HL-60 (cell line): Measurements from ENCODE around the gene SCN4A.
"Not testable (repeated sequence)": the region's sequence is repeated elsewhere in the genome, so short reads cannot be mapped to it uniquely, and the experiment has no call there.

Source experiments
- DNase-seq, 2 experiments: peaks; one replicate each; pipeline ENCODE4 v3.0.0-alpha.2; 2010 to 2020; ENCODE audit warnings: low read depth in 1 of 2, low spot score in 1 of 2
- H3K27ac ChIP-seq: fragments of 250-450 bp; sonication (Bioruptor Pico); replicated peaks from 2 replicates; pipeline ENCODE4 v1.5.1; 2020; ENCODE audit warnings: mild to moderate bottlenecking, moderate library complexity
- H3K27me3 ChIP-seq: fragments of 250-450 bp; sonication (Bioruptor Pico); 2 replicates; pipeline ENCODE4 v1.5.1; 2021; ENCODE audit warnings: mild to moderate bottlenecking, moderate library complexity; ENCODE audit not compliant: insufficient read depth, poor library complexity, severe bottlenecking
- H3K4me3 ChIP-seq: replicated peaks from 2 replicates; pipeline ENCODE4 v1.5.1; 2011; ENCODE audit warnings: mild to moderate bottlenecking, control low read depth, low read length; ENCODE audit not compliant: insufficient read depth
- CTCF ChIP-seq: IDR thresholded peaks from one replicate; pipeline ENCODE4 v1.5.1; 2011; ENCODE audit warnings: low read length, control low read depth, inconsistent platforms; ENCODE audit not compliant: insufficient read depth
- GABPA ChIP-seq: IDR thresholded peaks from 2 replicates; pipeline ENCODE4 v1.6.1; 2012; ENCODE audit warnings: low read depth
- POLR2AphosphoS5 ChIP-seq: IDR thresholded peaks from 2 replicates; pipeline ENCODE4 v1.6.1; 2012; ENCODE audit warnings: low read depth
- REST ChIP-seq: IDR thresholded peaks from 2 replicates; pipeline ENCODE4 v1.6.1; 2012; ENCODE audit warnings: low read depth; ENCODE audit not compliant: insufficient replicate concordance
- SPI1 ChIP-seq: IDR thresholded peaks from 2 replicates; pipeline ENCODE4 v1.6.1; 2012; ENCODE audit warnings: low read depth, mild to moderate bottlenecking, borderline replicate concordance

SCN4A gene

GRCh38 chr17:63918305-63918704, 54.4 kb downstream of the SCN4A start:
- DNase-seq: no peak
- Histone ChIP-seq H3K27me3 (peaks cover 2% of the 10 kb centered on the region), H3K4me3 (no peak overlapping the region), H3K27ac (no peak overlapping the region)
- no peak for TF ChIP-seq GABPA
- TF ChIP-seq SPI1: no peak
- TF ChIP-seq REST: no peak
- no peak for TF ChIP-seq CTCF
- no peak for TF ChIP-seq POLR2AphosphoS5

- no peak overlapping the region for H3K4me3 ChIP-seq
- no peak overlapping the region for H3K27ac ChIP-seq
- peaks cover 2% of the 10 kb centered on the region for H3K27me3 ChIP-seq
- no peak for DNase-seq
- TF ChIP-seq POLR2AphosphoS5 (no peak), REST (no peak), GABPA (no peak), CTCF (no peak), SPI1 (no peak)
These were observed 55.1 kb downstream of the SCN4A start for GRCh38 chr17:63917646-63918045.

GRCh38 chr17:63917206-63917605, 55.5 kb downstream of the SCN4A start:
- not testable (repeated sequence) for H3K4me3 ChIP-seq, DNase-seq, H3K27me3 ChIP-seq, H3K27ac ChIP-seq

- TF ChIP-seq GABPA (no peak), POLR2AphosphoS5 (no peak), SPI1 (no peak), REST (no peak)
- H3K27ac ChIP-seq: no peak overlapping the region
- H3K27me3 ChIP-seq: peaks cover 2% of the 10 kb centered on the region
- no peak overlapping the region for H3K4me3 ChIP-seq
- DNase-seq: no peak
These were observed 56.0 kb downstream of the SCN4A start for GRCh38 chr17:63916566-63917185.

- not testable (repeated sequence) for H3K27ac ChIP-seq, H3K4me3 ChIP-seq, H3K27me3 ChIP-seq, DNase-seq
These were observed 57.0 kb downstream of the SCN4A start for GRCh38 chr17:63915753-63916152.
